Neural cell (in vitro differentiated cells): Measurements from ENCODE around the gene SSBP3.

Experiments used
- EP300 ChIP-seq: fragments of 450-650 bp; conservative IDR thresholded peaks from 2 replicates; pipeline ENCODE4 v1.6.1; 2014; ENCODE audit warnings: antibody characterized with exemption, mild to moderate bottlenecking, moderate library complexity; ENCODE audit not compliant: poor library complexity, severe bottlenecking
- TF ChIP-seq, protein P1 (sequence below): fragments of 450-650 bp; IDR thresholded peaks from 2 replicates; pipeline ENCODE4 v1.5.1; 2014; ENCODE audit warnings: antibody characterized with exemption, mild to moderate bottlenecking, moderate library complexity; ENCODE audit not compliant: poor library complexity, severe bottlenecking

DNA sequence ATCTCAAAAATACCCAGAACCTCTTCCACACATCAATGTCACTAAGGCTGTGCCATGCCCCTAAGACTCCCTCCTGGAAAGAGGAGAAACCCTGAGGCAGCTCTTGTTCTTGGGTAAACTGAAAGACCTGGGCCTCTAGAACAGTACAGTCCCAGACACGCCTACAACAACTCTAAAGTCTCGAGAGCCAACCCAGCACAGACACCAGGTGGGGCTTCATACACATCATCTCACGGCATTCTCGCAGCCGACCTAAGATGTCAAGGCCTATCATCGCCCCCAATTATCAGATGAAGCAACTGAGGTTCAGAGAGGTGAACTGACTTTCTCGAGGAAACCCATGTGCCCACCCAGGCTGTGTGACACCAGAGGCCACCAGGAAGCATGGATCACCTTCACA is 135.7 kb downstream of the SSBP3 start:
- TF ChIP-seq, protein P1, sequence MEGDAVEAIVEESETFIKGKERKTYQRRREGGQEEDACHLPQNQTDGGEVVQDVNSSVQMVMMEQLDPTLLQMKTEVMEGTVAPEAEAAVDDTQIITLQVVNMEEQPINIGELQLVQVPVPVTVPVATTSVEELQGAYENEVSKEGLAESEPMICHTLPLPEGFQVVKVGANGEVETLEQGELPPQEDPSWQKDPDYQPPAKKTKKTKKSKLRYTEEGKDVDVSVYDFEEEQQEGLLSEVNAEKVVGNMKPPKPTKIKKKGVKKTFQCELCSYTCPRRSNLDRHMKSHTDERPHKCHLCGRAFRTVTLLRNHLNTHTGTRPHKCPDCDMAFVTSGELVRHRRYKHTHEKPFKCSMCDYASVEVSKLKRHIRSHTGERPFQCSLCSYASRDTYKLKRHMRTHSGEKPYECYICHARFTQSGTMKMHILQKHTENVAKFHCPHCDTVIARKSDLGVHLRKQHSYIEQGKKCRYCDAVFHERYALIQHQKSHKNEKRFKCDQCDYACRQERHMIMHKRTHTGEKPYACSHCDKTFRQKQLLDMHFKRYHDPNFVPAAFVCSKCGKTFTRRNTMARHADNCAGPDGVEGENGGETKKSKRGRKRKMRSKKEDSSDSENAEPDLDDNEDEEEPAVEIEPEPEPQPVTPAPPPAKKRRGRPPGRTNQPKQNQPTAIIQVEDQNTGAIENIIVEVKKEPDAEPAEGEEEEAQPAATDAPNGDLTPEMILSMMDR = no peak
- TF ChIP-seq EP300 = no peak
